ENCODE measurements around the gene UNC13B. TPM values are rescaled to one million over a fixed set of nuclear protein-coding genes. Genes with fewer than 3 reads are reported as not detected.

The UNC13B gene
- total and polyA plus RNA-seq, 2 of the 8 experiments (the other 6 are each of a cell fraction or from before 2014, with no cell fraction given): 23.1 to 51.7 TPM

DNA sequence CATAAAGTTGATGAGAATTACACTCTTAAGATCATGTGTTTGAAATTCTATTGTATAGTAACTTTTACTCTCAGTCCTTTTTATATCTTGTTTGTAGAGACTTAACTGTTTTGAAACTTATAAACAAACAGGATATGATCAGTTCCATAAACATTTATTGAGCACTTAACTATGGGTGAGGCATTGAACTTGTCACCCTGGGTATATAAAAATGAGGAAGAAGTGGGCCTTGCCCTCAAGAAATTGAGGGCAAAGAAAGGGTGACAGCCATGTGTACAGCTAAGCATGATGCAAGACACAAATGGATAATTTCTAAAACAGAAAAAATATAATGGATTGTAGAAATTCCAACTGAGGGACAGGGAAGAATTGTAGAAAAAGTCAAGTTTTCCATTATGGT, 15.7 kb downstream of the UNC13B start (continued):
- TF ChIP-seq, protein P1, sequence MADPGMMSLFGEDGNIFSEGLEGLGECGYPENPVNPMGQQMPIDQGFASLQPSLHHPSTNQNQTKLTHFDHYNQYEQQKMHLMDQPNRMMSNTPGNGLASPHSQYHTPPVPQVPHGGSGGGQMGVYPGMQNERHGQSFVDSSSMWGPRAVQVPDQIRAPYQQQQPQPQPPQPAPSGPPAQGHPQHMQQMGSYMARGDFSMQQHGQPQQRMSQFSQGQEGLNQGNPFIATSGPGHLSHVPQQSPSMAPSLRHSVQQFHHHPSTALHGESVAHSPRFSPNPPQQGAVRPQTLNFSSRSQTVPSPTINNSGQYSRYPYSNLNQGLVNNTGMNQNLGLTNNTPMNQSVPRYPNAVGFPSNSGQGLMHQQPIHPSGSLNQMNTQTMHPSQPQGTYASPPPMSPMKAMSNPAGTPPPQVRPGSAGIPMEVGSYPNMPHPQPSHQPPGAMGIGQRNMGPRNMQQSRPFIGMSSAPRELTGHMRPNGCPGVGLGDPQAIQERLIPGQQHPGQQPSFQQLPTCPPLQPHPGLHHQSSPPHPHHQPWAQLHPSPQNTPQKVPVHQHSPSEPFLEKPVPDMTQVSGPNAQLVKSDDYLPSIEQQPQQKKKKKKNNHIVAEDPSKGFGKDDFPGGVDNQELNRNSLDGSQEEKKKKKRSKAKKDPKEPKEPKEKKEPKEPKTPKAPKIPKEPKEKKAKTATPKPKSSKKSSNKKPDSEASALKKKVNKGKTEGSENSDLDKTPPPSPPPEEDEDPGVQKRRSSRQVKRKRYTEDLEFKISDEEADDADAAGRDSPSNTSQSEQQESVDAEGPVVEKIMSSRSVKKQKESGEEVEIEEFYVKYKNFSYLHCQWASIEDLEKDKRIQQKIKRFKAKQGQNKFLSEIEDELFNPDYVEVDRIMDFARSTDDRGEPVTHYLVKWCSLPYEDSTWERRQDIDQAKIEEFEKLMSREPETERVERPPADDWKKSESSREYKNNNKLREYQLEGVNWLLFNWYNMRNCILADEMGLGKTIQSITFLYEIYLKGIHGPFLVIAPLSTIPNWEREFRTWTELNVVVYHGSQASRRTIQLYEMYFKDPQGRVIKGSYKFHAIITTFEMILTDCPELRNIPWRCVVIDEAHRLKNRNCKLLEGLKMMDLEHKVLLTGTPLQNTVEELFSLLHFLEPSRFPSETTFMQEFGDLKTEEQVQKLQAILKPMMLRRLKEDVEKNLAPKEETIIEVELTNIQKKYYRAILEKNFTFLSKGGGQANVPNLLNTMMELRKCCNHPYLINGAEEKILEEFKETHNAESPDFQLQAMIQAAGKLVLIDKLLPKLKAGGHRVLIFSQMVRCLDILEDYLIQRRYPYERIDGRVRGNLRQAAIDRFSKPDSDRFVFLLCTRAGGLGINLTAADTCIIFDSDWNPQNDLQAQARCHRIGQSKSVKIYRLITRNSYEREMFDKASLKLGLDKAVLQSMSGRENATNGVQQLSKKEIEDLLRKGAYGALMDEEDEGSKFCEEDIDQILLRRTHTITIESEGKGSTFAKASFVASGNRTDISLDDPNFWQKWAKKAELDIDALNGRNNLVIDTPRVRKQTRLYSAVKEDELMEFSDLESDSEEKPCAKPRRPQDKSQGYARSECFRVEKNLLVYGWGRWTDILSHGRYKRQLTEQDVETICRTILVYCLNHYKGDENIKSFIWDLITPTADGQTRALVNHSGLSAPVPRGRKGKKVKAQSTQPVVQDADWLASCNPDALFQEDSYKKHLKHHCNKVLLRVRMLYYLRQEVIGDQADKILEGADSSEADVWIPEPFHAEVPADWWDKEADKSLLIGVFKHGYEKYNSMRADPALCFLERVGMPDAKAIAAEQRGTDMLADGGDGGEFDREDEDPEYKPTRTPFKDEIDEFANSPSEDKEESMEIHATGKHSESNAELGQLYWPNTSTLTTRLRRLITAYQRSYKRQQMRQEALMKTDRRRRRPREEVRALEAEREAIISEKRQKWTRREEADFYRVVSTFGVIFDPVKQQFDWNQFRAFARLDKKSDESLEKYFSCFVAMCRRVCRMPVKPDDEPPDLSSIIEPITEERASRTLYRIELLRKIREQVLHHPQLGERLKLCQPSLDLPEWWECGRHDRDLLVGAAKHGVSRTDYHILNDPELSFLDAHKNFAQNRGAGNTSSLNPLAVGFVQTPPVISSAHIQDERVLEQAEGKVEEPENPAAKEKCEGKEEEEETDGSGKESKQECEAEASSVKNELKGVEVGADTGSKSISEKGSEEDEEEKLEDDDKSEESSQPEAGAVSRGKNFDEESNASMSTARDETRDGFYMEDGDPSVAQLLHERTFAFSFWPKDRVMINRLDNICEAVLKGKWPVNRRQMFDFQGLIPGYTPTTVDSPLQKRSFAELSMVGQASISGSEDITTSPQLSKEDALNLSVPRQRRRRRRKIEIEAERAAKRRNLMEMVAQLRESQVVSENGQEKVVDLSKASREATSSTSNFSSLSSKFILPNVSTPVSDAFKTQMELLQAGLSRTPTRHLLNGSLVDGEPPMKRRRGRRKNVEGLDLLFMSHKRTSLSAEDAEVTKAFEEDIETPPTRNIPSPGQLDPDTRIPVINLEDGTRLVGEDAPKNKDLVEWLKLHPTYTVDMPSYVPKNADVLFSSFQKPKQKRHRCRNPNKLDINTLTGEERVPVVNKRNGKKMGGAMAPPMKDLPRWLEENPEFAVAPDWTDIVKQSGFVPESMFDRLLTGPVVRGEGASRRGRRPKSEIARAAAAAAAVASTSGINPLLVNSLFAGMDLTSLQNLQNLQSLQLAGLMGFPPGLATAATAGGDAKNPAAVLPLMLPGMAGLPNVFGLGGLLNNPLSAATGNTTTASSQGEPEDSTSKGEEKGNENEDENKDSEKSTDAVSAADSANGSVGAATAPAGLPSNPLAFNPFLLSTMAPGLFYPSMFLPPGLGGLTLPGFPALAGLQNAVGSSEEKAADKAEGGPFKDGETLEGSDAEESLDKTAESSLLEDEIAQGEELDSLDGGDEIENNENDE (IDR thresholded peaks at IDR 0.05; ENCODE audit: insufficient replicate concordance, low read length): no peak
- TF ChIP-seq RFX5 (IDR thresholded peaks at IDR 0.05; ENCODE audit: borderline replicate concordance, low read depth, low read length) (no peak), TAF7 (optimal IDR thresholded peaks at IDR 0.05; ENCODE audit: borderline replicate concordance, low read depth, low read length) (no peak)
